ENCODE results near the gene PPFIA4. TPM values are rescaled to one million over a fixed set of nuclear protein-coding genes. Genes with fewer than 3 reads are reported as not detected.

The PPFIA4 gene
- total RNA-seq, 2 experiments from 2014 or later: 20.8 to 21.3 TPM

GRCh38 chr1:203099805-203100515 is 73.7 kb downstream of the PPFIA4 start:
- H3K27me3 Mint-ChIP-seq: no peaks in the 10 kb centered on the region
- H3K27ac Mint-ChIP-seq: no peak overlapping the region
- no peak overlapping the region for H3K4me3 Mint-ChIP-seq
- H3K9me3 Mint-ChIP-seq: peaks cover 14% of the 10 kb centered on the region
- DNase-seq: no peak
- no peaks in the 10 kb centered on the region for H3K4me1 Mint-ChIP-seq
- no peaks in the 10 kb centered on the region for H3K36me3 Mint-ChIP-seq

- Mint-ChIP-seq H3K27me3 (peaks cover 4% of the 10 kb centered on the region), H3K4me1 (no peaks in the 10 kb centered on the region), H3K9me3 (peaks cover 13% of the 10 kb centered on the region), H3K36me3 (no peaks in the 10 kb centered on the region), H3K4me3 (no peak overlapping the region), H3K27ac (no peak overlapping the region)
- no peak for DNase-seq
Measured at GRCh38 chr1:203100516-203100869, 74.2 kb downstream of the PPFIA4 start.

- Mint-ChIP-seq H3K27ac (no peak overlapping the region), H3K4me3 (no peak overlapping the region), H3K9me3 (peaks cover 5% of the 10 kb centered on the region), H3K36me3 (no peaks in the 10 kb centered on the region), H3K27me3 (peaks cover 9% of the 10 kb centered on the region), H3K4me1 (no peaks in the 10 kb centered on the region)
- DNase-seq: no peak
Measured at GRCh38 chr1:203101813-203102634, 75.7 kb downstream of the PPFIA4 start.

GRCh38 chr1:203103216-203103615 is 76.9 kb downstream of the PPFIA4 start:
- Mint-ChIP-seq H3K27me3 (peaks cover 21% of the 10 kb centered on the region), H3K4me1 (no peaks in the 10 kb centered on the region), H3K27ac (no peak overlapping the region)

GRCh38 chr1:203103829-203104495 is 77.7 kb downstream of the PPFIA4 start:
- Mint-ChIP-seq H3K4me1 (no peaks in the 10 kb centered on the region), H3K9me3 (peaks cover 4% of the 10 kb centered on the region), H3K27me3 (peaks cover 27% of the 10 kb centered on the region), H3K27ac (no peak overlapping the region), H3K36me3 (no peaks in the 10 kb centered on the region), H3K4me3 (no peak overlapping the region)
- DNase-seq: no peak

More at GRCh38 chr1:203103216-203103615, 76.9 kb downstream of the PPFIA4 start:
- no peak overlapping the region for H3K4me3 Mint-ChIP-seq
- H3K36me3 Mint-ChIP-seq: no peaks in the 10 kb centered on the region
- peaks cover 4% of the 10 kb centered on the region for H3K9me3 Mint-ChIP-seq
- DNase-seq: no peak

- DNase-seq: no peak
- peaks cover 4% of the 10 kb centered on the region for H3K9me3 Mint-ChIP-seq
- H3K4me3 Mint-ChIP-seq: no peak overlapping the region
- peaks cover 36% of the 10 kb centered on the region for H3K27me3 Mint-ChIP-seq
- H3K36me3 Mint-ChIP-seq: no peaks in the 10 kb centered on the region
- no peaks in the 10 kb centered on the region for H3K4me1 Mint-ChIP-seq
- no peak overlapping the region for H3K27ac Mint-ChIP-seq
Measured at GRCh38 chr1:203104789-203105390, 78.6 kb downstream of the PPFIA4 start.

- no peaks in the 10 kb centered on the region for H3K9me3 Mint-ChIP-seq
- H3K4me3 Mint-ChIP-seq: no peak overlapping the region
- no peak for DNase-seq
- H3K27ac Mint-ChIP-seq: no peak overlapping the region
- H3K27me3 Mint-ChIP-seq: peaks cover 33% of the 10 kb centered on the region
- H3K4me1 Mint-ChIP-seq: no peaks in the 10 kb centered on the region
- H3K36me3 Mint-ChIP-seq: no peaks in the 10 kb centered on the region
Measured at GRCh38 chr1:203112475-203112874, 86.2 kb downstream of the PPFIA4 start.

GRCh38 chr1:203113308-203113707 is 87.0 kb downstream of the PPFIA4 start:
- DNase-seq: no peak
- peaks cover 33% of the 10 kb centered on the region for H3K27me3 Mint-ChIP-seq
- no peaks in the 10 kb centered on the region for H3K36me3 Mint-ChIP-seq
- H3K9me3 Mint-ChIP-seq: no peaks in the 10 kb centered on the region
- no peaks in the 10 kb centered on the region for H3K4me1 Mint-ChIP-seq
- no peak overlapping the region for H3K27ac Mint-ChIP-seq
- no peak overlapping the region for H3K4me3 Mint-ChIP-seq

GRCh38 chr1:203114202-203114601 is 87.9 kb downstream of the PPFIA4 start:
- Mint-ChIP-seq H3K4me1 (no peaks in the 10 kb centered on the region), H3K27ac (no peak overlapping the region), H3K27me3 (peaks cover 34% of the 10 kb centered on the region), H3K36me3 (no peaks in the 10 kb centered on the region), H3K4me3 (no peak overlapping the region), H3K9me3 (no peaks in the 10 kb centered on the region)
- DNase-seq: no peak

- no peaks in the 10 kb centered on the region for H3K36me3 Mint-ChIP-seq
Measured at GRCh38 chr1:203116091-203116820, 90.0 kb downstream of the PPFIA4 start.

GRCh38 chr1:203117611-203118575 is 91.6 kb downstream of the PPFIA4 start:
- Mint-ChIP-seq H3K9me3 (no peaks in the 10 kb centered on the region), H3K4me3 (no peak overlapping the region), H3K4me1 (no peaks in the 10 kb centered on the region), H3K36me3 (no peaks in the 10 kb centered on the region), H3K27ac (no peak overlapping the region), H3K27me3 (peaks cover 57% of the 10 kb centered on the region)
- peak; percentile 58 for DNase-seq

More at GRCh38 chr1:203116091-203116820, 90.0 kb downstream of the PPFIA4 start:
- Mint-ChIP-seq H3K27me3 (peaks cover 46% of the 10 kb centered on the region), H3K9me3 (no peaks in the 10 kb centered on the region), H3K4me1 (no peaks in the 10 kb centered on the region), H3K4me3 (no peak overlapping the region), H3K27ac (no peak overlapping the region)
- no peak for DNase-seq

- no peak overlapping the region for H3K27ac Mint-ChIP-seq
- no peaks in the 10 kb centered on the region for H3K36me3 Mint-ChIP-seq
- H3K27me3 Mint-ChIP-seq: peaks cover 75% of the 10 kb centered on the region
- no peak overlapping the region for H3K4me3 Mint-ChIP-seq
- H3K9me3 Mint-ChIP-seq: no peaks in the 10 kb centered on the region
- H3K4me1 Mint-ChIP-seq: no peaks in the 10 kb centered on the region
- no peak for DNase-seq
Measured at GRCh38 chr1:203120325-203121153, 94.2 kb downstream of the PPFIA4 start.

All from activated naive CD8-positive, alpha-beta T cell treated with anti-CD3 and anti-CD28 coated beads for 36 hours (primary cell).